Epithelial cell of proximal tubule (primary cell): ENCODE measurements around the gene FHIP1A. TPM values are rescaled to one million over a fixed set of nuclear protein-coding genes. Genes with fewer than 3 reads are reported as not detected.

Experiments used
- DNase-seq: peaks from one replicate; pipeline ENCODE4 v3.0.0-alpha.2; 2011; ENCODE audit warnings: low read depth
- H3K4me3 ChIP-seq: 2 replicates; pipeline ENCODE4 v1.5.1; 2011; ENCODE audit warnings: low read depth, mild to moderate bottlenecking, low read length
- total RNA-seq: library from RNA; depleted of rRNA; stranded (reverse); fragments of >200 nt; gene quantifications from 2 replicates; pipeline ENCODE4 v1.2.3, GENCODE V29; 2015
- TF ChIP-seq, protein P1 (sequence below): conservative IDR thresholded peaks from 2 replicates; pipeline ENCODE4 v1.5.1; 2012; ENCODE audit warnings: low read depth, mild to moderate bottlenecking, low read length

FHIP1A gene
- total RNA-seq, 1 donor from 2014 or later, result 17.0 TPM

DNA sequence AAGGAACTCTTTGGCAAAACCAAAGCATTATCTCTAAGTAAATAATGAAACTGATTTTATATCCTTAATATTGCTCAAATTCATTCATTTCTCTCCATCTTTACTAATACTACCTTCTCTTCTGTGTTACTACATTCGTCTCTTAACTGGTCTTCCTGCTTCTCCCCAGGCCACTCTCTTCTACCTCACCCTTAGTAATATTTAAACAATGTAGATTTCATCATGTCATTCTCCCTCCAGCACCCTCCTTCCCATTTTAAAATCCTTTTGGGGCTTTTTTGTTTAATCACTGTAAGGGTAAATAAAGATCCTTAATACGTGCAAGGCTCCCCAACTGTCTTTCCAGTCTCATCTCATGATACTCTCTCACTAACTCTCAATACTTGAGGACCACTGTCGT lies 19.4 kb downstream of the FHIP1A start:
- H3K4me3 ChIP-seq, result no peak overlapping the region
- no peak for DNase-seq
- TF ChIP-seq, protein P1, sequence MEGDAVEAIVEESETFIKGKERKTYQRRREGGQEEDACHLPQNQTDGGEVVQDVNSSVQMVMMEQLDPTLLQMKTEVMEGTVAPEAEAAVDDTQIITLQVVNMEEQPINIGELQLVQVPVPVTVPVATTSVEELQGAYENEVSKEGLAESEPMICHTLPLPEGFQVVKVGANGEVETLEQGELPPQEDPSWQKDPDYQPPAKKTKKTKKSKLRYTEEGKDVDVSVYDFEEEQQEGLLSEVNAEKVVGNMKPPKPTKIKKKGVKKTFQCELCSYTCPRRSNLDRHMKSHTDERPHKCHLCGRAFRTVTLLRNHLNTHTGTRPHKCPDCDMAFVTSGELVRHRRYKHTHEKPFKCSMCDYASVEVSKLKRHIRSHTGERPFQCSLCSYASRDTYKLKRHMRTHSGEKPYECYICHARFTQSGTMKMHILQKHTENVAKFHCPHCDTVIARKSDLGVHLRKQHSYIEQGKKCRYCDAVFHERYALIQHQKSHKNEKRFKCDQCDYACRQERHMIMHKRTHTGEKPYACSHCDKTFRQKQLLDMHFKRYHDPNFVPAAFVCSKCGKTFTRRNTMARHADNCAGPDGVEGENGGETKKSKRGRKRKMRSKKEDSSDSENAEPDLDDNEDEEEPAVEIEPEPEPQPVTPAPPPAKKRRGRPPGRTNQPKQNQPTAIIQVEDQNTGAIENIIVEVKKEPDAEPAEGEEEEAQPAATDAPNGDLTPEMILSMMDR, result no peak

- DNase-seq, result no peak
- H3K4me3 ChIP-seq, result no peak overlapping the region
- TF ChIP-seq, protein P1, result no peak
These were observed 21.1 kb downstream of the FHIP1A start for GRCh38 chr4:151429957-151430570.

GRCh38 chr4:151430740-151431457 lies 21.9 kb downstream of the FHIP1A start:
- H3K4me3 ChIP-seq, result no peak overlapping the region
- TF ChIP-seq, protein P1, result no peak
- DNase-seq, result no peak

- TF ChIP-seq, protein P1, result no peak
- H3K4me3 ChIP-seq, result no peak overlapping the region
- DNase-seq, result no peak
These were observed 22.8 kb downstream of the FHIP1A start for GRCh38 chr4:151431728-151432127.

GRCh38 chr4:151432654-151433053 lies 23.7 kb downstream of the FHIP1A start:
- DNase-seq, result no peak
- TF ChIP-seq, protein P1, result no peak
- no peak overlapping the region for H3K4me3 ChIP-seq

- H3K4me3 ChIP-seq, result no peak overlapping the region
- peak; percentile 55 for DNase-seq
- TF ChIP-seq, protein P1, result no peak
These were observed 25.3 kb downstream of the FHIP1A start for GRCh38 chr4:151434183-151434860.
